GM18873 (cell line): ENCODE results near the gene TRMT1L.
A peak's percentile ranks its signal among the peaks of the same experiment; 100 is the strongest.
"Not testable (repeated sequence)": the region's sequence is repeated elsewhere in the genome, so short reads cannot be mapped to it uniquely, and the experiment has no call there.

Experiments used
- ATAC-seq: cut with Tn5 transposase; IDR thresholded peaks from one replicate; pipeline ENCODE4 v1.9.1; 2021; ENCODE audit warnings: mild to moderate bottlenecking, moderate library complexity, moderate number of reproducible peaks; ENCODE audit not compliant: unreplicated experiment, low FRiP score

Gene TRMT1L, protein sequence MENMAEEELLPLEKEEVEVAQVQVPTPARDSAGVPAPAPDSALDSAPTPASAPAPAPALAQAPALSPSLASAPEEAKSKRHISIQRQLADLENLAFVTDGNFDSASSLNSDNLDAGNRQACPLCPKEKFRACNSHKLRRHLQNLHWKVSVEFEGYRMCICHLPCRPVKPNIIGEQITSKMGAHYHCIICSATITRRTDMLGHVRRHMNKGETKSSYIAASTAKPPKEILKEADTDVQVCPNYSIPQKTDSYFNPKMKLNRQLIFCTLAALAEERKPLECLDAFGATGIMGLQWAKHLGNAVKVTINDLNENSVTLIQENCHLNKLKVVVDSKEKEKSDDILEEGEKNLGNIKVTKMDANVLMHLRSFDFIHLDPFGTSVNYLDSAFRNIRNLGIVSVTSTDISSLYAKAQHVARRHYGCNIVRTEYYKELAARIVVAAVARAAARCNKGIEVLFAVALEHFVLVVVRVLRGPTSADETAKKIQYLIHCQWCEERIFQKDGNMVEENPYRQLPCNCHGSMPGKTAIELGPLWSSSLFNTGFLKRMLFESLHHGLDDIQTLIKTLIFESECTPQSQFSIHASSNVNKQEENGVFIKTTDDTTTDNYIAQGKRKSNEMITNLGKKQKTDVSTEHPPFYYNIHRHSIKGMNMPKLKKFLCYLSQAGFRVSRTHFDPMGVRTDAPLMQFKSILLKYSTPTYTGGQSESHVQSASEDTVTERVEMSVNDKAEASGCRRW

DNA sequence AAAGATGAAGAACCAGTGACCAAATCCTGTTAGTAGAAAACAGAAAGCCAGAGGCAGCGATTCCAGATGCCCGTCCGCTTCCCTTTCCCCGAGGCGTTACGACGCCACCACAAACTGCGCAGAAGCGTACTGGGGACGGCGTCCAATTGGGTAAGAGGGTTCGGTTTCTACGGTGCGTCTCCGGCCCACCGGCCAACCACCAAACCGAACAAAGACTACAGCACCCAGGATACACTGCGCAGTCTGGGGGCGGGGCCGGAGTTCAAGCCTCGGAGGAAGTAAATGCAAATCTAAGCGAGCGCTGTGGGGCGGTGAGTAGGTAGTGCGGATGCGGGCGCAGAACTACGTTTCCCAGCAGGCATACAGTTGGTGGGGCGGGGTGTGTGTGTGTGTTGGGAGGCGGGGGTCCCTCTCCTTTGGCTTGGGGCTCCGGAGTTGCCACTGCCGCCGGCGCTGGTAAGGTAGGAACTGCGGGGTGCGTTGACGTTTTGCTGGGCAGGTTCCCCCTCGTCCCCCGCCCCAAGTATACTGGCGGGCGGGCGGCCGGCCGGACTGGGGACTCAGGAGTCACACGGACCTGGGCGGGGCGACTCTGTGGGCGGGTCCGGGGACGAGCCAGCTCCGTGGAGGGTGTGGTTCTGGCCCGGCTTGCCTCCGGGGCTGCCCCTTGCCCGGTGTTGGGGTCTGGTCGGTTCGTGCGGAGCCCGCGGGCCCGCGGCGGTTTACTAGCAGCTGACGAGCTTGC lies at the start of gene TRMT1L, which contains the start of gene SWT1:
TRMT1L (minus strand) TSS at position 100 of the 745 bp plus-strand sequence. CDS start 241 bp downstream, outside the sequence.
SWT1 (plus strand) TSS at position 314 of the 745 bp plus-strand sequence. CDS start 3,675 bp downstream, outside the sequence.
- peak; percentile 96 for ATAC-seq

DNA sequence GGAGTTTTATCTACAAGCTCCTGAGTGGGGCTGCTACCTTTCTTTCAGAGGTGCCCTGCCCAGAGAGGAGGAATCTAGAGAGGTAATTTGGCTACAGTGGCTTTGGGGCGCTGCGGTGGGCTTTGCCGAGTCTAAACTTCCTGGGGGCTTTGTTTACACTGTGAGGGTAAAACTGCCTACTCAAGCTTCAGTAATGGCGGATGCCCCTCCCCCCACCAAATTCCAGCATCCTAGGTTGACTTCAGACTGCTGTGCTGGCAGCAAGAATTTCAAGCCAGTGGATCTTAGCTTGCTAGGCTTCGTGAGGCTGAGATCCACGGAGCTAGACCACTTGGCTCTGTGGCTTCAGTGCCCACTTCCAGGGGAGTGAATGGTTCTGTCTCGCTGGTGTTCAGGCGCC lies 44.1 kb upstream of the TRMT1L start:
- no peak for ATAC-seq

DNA sequence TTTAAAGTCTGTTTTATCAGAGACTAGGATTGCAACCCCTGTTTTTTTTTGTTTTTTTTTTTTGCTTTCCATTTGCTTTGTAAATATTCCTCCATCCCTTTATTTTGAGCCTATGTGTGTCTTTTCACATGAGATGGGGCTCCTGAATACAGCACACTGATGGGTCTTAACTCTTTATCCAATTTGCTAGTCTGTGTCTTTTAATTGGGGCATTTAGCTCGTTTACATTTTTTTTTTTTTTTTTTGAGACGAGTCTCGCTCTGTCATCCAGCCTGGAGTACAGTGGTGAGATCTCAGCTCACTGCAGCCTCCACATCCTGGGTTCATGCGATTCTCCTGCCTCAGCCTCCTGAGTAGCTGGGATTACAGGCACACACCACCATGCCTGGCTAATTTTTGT lies 42.0 kb upstream of the TRMT1L start:
- ATAC-seq = not testable (repeated sequence)

DNA sequence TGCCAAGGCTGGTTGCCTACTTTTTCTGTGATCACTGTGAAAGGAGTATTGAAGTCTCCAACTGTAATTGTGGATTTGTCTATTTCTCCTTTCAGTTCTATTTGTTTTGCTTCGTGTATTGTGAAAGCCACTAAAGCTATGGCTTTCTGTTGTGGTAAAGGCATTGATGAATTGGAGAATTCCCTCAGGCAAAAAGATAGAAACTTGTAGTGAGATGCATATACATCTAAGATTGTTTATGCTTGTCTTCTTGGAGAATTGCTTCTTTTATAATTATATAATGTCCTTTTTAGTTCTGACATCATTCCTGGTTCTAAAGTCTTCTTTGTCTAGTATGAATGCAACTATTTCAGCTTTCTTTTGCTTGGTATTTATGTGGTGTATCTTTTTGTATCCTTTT lies 37.0 kb upstream of the TRMT1L start:
- no peak for ATAC-seq

DNA sequence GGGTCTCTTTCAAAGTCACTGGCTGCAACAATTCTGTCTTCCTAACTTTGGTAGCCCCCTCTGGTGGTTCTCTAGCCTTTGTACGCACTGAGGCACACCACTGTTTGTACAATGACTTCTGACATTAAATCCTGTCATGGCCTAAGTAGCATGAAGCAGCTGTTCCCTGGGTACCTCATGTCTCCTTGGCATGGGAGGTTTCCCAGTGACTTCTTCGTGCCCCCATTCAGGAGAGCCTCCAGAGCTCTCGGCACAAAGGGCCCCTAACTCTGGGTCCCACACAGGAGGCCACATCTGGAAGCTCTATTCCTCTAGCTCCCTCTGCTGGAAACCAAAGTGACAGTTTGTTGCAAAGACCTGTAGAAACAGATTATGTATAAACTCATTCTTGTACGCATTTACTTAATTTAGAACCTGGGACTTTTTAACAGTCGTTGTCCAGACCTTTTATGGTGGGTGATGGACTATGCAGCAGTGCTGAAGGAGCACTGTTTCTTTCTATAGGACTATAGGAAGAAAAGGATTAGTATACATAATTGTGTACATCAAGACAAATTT lies 13.6 kb upstream of the TRMT1L start:
- ATAC-seq = peak; percentile 80

DNA sequence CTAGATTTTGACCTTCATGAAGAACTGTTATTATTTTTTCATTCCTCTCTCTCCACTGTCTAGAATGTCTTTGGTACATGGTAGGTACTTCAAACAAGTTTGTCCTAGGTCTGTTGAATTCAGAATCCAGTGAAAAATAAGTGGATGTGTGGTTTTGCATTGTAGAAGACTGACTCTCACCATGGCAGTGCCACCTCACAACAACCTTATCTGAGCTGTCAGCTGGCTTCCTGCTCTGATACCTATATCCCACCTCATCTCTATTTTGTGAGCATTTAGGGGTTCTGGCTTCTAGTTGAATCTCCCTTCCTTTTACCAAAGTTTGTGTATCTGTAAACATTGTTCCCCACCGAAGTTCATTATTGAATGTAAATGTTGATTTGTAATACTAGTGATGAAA lies 9.4 kb upstream of the TRMT1L start:
- ATAC-seq = no peak

DNA sequence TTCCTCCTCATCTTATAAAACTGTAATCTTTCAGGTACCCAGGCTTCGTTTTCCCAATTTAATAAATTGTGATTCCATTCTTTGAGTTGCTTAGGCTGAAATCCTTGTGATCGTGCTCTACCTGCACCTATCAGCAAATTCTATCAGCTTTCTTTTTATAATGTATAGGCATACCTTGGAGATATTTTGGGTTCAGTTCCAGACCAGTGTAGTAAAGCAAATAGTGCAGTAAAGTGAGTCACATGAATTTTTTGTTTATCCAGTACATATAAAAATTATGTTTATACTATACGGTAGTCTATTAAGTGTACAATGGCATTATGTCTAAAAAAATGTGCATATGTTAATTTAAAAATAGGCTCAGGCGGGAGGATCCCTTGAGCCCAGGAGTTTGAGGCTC lies 5.7 kb upstream of the TRMT1L start:
- no peak for ATAC-seq

DNA sequence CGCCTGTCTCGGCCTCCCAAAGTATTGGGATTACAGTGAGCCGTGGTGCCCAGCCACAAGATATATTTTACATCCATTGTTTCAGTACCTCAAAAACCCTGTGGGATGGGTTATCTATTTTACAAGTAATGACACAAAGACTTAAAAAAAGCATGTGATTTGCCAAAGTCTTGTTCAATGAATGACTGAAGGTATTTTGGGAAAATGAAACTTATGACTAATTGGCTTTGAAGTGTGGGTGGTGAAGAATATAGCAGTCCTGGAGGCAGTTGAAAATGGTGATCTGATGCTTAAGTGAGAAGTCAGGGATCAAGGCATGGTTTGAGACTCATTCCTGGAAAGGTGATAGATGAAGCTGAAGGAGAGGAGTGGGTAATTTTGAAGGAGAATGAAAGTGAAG lies 3.2 kb upstream of the TRMT1L start:
- no peak for ATAC-seq

DNA sequence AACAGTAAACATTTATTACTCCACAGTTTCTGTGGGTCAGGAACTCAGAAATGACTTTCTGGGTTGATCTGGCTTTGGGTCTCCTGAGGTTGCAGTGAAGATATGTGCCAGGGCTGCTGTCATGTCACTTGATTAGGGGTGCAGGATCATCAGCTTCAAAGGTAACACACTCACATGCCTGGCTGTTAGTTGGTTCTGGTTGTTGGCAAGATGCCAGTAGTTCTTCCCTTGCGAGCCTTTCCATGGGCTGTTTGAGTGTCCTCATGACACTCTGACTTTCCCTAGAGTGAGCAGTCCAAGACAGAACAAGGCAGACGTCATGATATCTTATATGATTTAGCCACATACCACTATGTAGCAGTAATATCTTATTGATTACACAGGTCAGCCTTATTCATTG lies 2.0 kb upstream of the TRMT1L start:
- ATAC-seq = no peak

DNA sequence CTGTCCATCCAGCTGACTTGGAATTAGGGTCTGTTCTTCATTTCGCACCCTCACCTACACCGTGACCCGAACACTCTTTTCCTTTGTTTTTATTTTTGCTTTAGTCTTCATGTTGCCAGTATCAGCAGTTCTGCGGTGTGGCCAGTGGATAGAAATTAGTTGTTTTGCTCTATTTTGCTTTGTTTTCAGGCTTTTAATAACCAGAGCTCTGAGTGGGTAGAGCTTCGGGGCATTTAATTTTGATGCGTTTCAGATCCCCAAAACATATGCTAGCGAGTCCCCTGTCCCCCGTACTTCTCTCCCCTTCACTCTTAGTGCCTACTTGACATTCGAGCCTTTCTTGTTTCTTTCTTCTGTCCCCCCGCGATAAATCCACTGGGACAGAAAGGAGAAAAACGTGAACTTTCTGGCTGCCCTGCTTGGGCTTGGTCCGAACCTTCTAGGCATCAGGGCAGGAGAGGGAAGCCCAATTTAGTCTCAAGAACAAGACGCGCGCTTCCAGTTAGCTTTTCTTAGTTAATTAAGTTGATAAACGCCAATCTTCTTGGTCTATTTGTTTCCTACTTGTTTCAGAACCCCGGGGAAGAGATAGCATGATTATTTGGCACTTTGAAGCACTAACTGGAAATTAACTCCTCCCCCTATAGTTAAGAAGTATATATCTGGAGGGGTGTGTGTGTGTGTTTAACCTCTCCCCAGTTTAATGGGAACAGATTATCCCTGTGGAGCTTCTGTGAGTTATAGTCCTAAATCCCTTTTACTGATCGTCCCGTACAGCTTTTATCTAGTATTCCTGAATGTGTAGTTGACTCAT lies 1.1 kb upstream of the TRMT1L start:
- no peak for ATAC-seq

DNA sequence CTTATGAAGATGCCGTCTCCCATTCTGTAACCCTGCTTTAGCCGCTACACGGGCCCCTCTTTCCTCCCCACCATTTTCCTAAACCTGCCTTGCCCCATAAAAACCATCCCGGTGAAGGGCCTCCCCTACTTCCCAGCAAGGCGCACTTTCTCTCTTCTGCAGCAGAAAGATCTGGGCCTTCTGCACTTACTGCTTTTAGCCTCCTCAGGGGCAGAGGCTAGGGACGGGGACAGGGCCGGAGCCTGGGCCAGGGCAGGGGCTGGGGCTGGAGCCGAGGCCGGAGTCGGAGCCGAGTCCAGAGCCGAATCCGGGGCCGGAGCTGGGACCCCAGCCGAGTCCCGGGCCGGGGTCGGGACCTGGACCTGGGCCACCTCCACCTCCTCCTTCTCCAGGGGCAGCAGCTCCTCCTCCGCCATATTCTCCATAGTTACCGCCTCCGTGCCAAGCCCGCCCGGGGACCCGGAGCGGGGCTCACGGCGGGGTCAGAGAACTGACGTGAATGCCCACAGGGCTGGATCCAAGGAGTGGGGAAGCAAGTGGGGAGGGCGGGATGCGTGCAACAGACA lies 382 bp downstream of the TRMT1L start:
- ATAC-seq = peak; percentile 21

DNA sequence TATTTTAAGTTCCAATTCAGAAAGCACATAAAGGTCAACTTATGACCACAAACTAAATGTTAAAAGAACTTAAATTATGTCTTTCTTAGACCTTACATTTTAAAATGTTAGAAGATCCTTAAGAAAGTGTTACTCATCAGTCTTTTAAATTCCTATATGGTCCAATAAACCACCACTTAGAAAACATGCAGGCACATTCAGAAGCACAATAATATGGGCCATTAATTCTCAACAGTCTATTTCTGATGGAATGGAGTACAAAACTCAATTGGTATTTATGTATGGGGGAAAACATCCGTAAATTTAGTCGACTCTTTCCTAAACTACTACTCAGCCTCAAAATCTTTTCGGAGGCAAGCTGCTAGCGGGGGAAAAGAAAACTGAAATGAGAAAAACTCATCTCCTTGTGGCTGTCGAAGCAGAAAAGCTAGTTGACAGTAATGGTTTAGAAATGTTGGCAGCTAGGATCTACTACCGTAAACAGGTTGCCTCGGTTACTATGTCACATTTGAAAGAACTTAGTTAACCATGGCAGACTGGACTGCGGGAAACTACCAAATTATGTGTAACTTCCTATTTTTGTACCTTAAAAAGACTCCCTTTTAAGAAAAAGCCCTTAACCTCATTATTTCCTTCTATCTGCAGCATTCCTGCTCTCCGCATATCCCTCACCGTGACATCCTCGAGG lies 1.0 kb downstream of the TRMT1L start:
- ATAC-seq = no peak

DNA sequence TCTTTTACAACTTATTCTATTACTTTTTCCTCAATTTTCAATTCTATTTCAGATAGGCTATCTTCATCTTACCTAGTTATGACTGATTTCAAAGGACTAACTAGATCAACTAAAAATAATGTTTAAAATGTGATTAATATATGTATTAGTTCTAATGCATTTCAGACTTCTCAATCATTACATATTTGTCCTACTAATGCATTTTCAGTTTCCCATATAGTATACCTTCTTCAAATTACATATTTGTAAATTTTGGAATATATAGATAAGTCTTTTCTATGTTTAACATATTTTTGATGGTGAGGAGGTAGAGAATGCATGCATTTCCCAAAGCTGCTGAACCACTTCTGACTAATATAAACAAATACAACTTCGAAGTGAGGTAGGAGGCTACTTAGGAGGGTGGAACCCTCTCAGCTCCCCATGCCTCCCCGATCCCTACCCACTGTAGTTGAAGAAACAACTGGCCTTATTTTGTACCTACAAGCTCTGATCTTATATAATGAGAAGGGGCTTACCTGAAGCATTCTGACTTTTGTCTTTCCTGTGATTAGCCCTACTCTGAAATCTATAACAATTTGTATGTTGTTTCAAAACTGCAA lies 1.7 kb downstream of the TRMT1L start:
- ATAC-seq = no peak

DNA sequence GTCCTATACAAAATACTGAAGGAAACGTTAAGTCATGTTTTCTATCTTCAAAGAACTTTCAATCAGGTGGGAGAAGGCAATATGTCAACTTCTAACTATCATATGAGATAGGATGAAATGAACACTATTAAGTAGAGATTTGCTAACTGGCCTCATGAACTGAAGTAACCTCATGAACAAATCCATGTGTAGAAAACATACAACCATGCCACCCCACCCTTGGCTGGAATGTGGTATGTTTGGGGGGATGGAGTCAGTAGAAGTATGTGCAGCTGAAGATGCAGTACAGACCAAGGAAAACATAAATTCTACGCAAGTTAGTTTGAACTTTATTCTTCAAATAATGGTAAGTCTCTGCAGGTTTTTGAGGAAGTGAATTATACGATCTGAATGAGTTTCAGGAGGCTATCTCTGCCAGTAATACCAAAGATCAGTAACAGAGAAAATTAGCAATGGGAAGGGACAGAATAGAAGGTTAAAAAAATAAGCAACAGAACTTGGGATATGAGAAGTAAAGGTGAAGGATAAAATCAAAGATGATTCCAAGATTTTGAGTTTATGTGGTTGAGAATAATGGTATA lies 4.5 kb downstream of the TRMT1L start:
- no peak for ATAC-seq

DNA sequence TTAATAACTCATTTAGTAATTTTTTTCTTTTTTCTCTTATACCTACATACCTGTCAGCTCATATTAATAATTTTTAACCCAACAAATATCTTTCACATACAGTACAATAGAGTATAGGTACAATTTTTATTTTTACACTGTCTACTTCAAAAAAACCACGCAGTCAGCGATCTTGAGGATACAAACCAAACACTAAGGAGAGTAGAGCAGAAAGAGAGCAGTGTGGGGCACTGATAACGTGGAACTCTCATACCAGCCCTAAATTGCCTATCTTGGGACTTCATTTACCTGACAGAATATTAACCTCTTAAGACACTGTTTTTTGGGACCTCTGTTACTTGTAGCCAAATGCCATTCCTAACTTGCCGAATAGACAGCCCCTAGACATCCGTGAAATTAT lies 5.5 kb downstream of the TRMT1L start:
- ATAC-seq = no peak

DNA sequence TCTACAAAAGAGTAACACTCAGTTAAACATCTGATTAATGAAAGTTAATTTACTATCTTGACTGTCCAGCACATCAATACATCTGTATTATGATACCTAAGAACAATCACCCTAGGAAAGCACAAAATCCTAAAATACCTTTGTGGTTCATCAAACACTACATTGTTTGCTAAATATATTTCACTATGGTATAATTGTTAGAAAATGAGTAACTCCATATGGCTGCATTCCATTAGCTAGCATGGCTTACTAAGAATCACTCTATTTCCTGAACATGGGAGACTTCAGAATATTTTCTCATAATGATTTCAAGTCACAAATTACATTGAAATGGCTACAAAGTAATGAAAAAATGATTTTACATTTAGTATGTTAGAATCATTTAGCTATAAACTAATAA lies 12.5 kb downstream of the TRMT1L start:
- ATAC-seq = no peak

DNA sequence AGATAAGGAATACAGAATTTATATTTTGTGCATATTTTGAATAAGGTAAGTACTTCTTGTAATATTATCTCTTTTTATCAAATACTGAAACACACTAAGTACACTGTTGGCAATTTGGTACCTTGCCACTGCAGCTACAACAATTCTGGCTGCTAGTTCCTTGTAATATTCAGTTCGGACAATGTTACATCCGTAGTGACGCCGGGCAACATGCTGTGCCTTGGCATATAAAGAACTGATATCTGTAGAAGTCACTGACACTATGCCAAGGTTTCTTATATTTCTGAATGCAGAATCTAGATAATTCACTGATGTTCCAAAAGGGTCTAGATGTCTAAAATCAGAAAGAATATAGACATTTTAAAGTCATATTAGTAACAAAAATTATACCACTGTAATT lies 17.5 kb downstream of the TRMT1L start:
- ATAC-seq = no peak

DNA sequence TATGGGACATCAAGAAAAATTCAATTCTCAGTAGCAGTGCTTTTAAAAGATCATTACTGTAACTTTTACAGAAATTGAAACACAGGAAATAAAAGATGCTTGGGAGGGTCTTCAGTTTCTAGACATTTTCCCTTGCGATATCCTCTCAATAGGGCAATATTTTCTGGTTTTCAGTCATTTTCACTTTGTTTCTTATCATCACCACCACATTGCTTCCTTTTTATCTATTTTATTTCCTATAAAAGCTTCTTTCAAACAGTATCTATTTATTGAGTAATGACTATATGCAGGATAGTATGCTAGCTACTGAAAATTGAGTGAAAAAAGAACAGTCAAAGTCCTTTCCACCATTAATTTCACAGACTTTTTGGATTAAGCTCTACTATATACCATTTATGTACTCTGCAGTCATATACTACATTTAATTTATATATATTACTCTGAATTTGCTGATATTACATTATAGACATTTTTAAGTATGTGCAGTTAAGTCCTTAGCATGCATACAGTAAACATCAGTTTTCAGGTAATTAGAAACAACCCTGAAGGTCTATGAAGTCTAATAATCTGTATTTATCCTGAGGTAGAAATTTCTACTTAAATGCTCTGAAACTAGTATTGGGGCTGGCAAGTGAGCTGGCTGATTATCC lies 18.7 kb downstream of the TRMT1L start:
- no peak for ATAC-seq
